GM19025 (cell line): ENCODE measurements around the gene CREB5.

Source experiments
- ATAC-seq: cut with Tn5 transposase; IDR thresholded peaks from one replicate; pipeline ENCODE4 v1.9.1; 2021; ENCODE audit warnings: mild to moderate bottlenecking, low read depth, moderate library complexity; ENCODE audit not compliant: unreplicated experiment

The CREB5 gene

DNA sequence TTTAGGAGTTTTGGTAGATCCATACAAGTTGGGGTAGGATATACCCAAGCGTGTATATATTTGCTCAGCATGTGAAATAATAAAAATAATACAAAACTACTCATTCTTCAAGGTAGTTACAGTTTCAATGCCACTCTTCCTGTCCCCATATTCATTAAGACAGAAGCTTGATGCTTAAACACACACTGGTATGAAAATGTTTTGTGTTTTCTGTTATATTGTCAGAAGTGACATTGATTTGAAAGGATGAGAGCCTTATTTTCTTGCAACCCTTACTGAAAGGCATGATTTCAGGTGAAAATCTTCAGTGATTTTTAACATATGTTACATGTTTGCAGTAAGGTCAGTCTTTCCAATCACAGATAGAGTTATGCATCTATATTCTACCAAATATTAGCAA lies 312.2 kb downstream of the CREB5 start:
- no peak for ATAC-seq

DNA sequence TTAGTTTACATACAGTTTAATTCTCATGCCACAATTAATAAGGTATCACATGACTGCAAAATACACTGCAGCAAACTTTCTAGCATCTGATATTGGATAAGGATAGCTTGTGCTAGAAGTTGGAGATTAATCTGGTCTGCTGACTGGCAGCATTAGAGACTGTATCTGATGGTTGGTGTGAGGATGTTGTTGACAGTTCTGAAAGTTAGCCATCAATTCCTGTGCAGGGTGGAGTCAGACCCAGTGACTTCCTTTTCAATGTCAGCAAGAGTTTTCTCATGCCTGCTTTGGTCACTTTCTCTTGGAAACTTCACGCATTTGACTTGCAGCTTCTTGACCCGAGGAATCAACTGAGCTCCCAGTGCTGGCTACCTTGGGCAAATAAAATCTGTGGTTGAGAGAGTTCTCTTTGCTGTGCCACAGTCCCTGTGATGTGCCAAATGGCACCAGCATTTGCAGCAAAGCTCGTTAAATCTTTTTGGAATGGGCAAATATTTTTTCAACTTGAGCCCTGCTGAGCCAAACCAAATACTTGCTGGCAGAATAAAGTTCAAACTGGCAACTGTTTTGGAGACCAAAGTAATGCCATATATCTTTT lies 312.8 kb downstream of the CREB5 start:
- ATAC-seq = no peak

GRCh38 chr7:28725911-28726310 lies 313.6 kb downstream of the CREB5 start:
- ATAC-seq = no peak

DNA sequence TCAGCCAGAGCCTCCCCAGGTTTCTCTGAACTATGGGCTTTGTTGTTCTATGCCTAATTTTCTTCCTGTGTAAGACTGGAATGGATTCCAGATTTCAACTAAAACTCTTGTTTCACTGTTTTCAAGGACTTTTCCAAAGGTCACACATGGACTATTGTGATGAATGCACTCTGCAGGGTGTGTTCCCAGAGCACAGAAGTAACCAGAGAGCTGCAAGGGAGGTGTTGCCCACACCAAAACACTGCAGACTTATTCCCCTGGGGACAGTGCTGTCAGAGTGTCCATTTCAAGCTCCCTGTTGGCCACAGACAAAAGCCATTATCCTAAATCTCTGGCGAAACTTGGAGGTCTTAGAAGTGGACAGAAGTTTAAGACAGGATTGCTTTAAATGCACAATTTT lies 314.2 kb downstream of the CREB5 start:
- no peak for ATAC-seq

DNA sequence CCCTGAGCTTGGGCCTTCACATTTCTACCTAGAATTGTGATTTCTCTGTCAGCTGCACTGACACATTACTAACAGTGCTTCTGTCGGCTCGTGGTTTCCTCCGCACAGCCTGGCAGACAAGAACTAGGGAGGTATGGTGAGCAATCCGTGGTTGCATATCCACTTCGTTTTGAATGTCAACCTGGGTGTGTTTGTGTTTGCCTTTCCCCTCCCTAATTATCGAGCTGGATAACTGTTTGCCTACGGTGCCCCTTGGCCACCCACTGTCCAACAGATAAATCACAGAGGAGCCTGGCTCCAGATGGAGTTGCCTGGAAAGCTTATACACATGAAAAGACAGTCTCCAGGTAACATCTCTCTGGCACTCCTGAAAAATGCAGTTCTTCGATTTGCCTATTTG lies 317.0 kb downstream of the CREB5 start:
- ATAC-seq = no peak

- ATAC-seq = no peak
Observed at GRCh38 chr7:28729727-28730126, 317.4 kb downstream of the CREB5 start.

DNA sequence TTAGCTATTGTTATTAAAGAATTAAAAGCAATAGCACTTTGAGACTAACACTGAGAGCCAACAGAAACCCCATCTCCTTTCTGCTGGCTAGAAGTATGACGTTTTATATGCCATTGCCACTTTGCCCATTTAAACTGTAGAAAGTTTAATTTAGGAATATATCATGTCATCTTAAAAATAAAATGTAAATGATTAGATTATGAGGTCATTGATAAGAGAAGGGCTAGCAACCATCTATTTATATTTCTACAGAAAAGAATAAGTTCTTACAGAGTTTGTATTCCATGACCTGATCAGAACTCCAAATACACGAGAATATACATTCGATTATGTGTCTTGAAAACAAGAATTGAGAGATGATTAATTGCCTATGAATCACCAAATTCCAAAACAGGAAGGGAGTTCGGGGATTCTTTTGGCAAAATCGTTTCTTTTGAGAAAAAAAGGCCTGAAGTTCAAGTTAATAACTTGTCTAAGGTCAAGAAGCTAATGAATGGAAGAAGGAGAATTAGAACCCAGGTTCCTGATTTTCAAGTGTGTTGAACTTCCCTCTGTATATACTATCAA lies 318.9 kb downstream of the CREB5 start:
- no peak for ATAC-seq

- no peak for ATAC-seq
Observed at GRCh38 chr7:28732071-28732869, 320.0 kb downstream of the CREB5 start.

DNA sequence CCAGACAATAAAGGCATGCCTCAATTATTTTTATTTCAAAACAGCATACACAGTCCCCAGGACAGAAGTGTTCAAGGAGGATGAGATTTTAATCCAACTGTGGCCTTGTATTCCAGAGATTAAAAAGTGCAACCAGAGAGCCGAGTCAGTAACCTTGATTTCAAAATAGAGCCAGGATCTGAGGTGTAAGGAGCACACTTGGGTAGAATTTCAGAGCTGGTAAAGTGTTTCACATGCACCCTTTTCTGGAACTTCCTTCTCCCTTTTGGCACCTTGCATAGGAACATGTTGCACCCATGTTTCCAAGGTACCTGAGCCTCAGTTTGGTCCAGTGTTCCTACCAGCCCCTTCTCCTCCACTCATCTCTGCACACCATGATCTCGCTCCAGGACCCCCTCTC lies 320.7 kb downstream of the CREB5 start:
- no peak for ATAC-seq

GRCh38 chr7:28738412-28738811 lies 326.1 kb downstream of the CREB5 start:
- no peak for ATAC-seq

DNA sequence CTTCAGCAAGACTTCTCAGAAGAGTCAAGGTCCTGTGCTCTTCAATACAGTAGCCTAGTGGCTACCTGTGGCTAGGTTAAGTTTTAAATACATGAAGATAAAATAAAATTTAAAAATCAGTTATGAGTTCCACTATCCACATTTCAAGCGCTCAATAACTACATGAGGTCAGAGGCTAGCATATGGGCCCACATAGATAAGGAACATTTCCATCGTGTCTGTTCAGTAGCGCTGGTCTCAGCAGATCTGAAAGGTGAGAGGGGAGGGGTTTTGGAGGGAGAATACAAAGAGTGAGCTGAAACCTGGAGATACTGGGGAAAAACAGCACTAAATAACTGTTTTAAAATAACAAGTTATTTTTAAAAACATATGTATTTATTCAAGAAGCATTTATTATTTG lies 326.8 kb downstream of the CREB5 start:
- ATAC-seq = no peak

DNA sequence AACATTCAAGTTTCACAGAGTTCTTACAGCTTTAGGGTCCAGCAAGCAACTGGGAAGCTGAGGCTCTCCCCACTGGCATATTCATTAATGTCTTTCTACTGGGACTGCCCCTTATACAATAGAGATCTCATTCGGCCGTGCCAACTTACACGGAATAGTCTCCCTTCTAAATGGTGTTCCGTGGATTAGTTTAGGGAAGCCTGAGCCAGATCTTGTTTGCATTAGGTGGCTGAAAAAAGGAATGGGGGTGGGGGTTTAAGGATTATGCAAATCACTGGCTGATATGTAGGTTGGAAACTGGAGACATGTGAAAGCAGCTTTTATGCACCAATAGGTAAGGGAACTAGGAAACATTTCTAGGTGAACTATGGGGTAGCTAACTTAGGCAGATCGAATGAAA lies 327.5 kb downstream of the CREB5 start:
- no peak for ATAC-seq

GRCh38 chr7:28744951-28745350 lies 332.6 kb downstream of the CREB5 start:
- no peak for ATAC-seq

- no peak for ATAC-seq
Observed at GRCh38 chr7:28745351-28745750, 333.0 kb downstream of the CREB5 start.

GRCh38 chr7:28747404-28747803 lies 335.1 kb downstream of the CREB5 start:
- ATAC-seq = no peak

DNA sequence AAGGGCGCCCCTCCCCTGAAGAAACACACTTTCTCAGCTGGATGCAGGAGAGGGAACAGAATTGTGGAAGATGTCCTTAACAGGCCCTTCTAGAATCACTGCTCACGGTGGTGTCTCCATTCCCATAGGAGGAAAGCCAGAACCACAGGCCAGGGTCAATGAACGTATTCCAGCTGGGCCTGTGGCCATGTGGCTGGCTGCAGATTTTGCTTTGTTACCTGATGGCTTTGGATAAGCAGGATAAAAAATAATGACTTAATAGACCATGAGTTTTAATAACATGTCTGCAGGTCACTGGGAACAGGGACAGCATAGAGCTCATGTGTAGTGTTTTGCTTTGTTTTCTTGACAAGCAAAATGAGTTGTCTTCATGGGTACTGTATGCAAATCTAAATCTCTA lies 335.5 kb downstream of the CREB5 start:
- ATAC-seq = no peak

GRCh38 chr7:28748346-28748745 lies 336.0 kb downstream of the CREB5 start:
- no peak for ATAC-seq

DNA sequence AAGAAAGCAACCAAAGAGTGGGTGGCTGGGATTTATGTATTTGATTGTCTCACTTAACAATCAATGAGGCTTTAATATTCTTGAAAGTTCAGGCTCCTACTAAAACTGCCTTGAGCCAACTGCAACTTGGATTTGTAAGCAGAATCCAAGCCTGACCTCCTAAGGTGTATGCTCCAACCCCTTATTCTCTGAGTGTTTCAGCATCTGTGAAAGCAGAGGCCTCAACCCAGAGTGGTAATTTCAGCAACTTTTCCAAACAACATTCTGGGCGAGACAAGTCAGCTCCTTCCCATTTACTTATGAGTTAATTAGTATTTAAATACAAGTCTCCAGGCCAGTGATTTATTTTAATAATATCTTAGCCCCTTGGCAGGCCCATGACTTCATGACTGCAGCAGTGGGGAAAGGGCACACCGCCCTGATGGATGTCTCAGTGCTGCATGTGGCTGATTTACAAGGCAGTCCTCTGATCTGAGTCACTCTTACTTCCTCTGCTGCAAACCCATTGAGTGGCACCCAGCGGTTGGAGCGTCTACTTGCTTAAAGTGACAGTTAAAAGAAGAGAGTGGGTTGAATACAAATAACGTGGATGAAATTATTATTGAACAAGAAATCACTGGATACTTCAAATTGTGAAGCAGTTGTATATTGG lies 336.7 kb downstream of the CREB5 start:
- ATAC-seq = no peak

DNA sequence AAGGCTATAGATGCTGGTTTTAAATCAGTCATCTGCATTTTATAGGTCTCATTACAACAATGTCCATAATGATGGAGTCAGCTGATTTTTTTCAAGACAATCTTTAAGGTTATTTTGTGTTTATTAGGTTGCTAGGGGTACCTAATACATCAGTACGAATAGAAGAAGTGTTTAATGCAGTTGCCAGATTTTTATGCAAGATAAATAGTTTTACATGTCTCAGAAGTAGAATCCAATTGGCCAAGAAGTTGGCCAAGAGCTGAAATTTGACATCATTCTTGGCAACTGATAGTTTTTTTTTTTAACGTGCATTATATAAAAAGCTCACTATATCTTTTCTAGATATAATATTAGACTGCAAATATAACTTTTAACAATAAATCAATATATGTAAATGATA lies 337.3 kb downstream of the CREB5 start:
- no peak for ATAC-seq

DNA sequence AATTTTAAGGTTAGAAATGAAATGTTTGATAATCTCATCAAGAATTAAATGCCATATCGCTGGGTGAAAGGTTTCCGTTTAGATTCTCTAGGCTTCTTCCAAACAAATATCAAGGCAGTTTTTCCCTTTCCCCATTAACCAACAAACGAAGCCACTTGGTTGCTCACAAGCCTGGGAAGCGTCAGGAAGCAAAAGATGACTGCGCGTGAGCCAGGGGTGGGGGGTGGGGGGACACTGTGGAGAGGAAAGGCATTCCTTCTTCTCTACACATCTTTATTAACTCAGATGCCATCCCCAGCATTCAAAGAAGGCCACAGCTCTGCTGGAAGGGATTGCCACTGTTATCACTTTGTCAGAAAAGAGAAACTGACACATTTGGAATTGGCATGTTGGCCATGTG lies 338.7 kb downstream of the CREB5 start:
- no peak for ATAC-seq

GRCh38 chr7:28753613-28754012 lies 341.3 kb downstream of the CREB5 start:
- ATAC-seq = no peak

DNA sequence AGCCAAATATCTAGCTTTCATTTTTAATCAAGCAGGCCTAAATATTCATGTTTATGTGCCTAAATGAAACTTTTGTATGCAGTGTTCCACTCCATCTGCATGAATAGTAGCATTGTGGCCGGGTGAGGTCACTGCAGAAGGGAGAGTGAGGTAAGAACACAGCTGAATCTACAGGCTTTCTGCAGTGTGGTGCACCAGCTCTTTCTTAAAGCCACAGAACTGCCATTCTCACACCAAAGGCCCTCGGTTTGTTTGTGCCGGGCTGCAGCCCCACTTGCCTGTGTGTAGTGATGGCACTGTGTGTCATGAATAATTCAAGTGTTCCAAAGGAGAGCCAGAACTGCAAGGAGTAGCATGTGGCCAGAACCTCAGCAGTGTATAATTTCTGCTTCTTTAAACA lies 341.7 kb downstream of the CREB5 start:
- no peak for ATAC-seq
